Stimulated activated CD4-positive, alpha-beta T cell treated with anti-CD3 and anti-CD28 coated beads, Interleukin-4, amount 100 ng/mL, for 48 hours (primary cell): ENCODE measurements around the gene SLC8B1.

ENCODE experiments used
- DNase-seq, 2 donors: peaks; one replicate each; pipeline ENCODE4 v3.0.0-alpha.2; 2020; ENCODE audit warnings: low read depth in 2 of 2

SLC8B1 gene

GRCh38 chr12:113295886-113296556 lies 38.9 kb downstream of the SLC8B1 start:
- no peak for DNase-seq

- DNase-seq = no peak
These were observed 41.8 kb downstream of the SLC8B1 start for GRCh38 chr12:113293100-113293499.

GRCh38 chr12:113292547-113292946 lies 42.4 kb downstream of the SLC8B1 start:
- DNase-seq = no peak

- no peak for DNase-seq
These were observed 42.8 kb downstream of the SLC8B1 start for GRCh38 chr12:113292091-113292490.

- DNase-seq = no peak
These were observed 43.3 kb downstream of the SLC8B1 start for GRCh38 chr12:113291586-113291985.

- no peak for DNase-seq
These were observed 44.4 kb downstream of the SLC8B1 start for GRCh38 chr12:113290506-113290905.

GRCh38 chr12:113289361-113289760 lies 45.5 kb downstream of the SLC8B1 start:
- no peak for DNase-seq

GRCh38 chr12:113287899-113288282 lies 47.0 kb downstream of the SLC8B1 start:
- no peak for DNase-seq

- DNase-seq = no peak
These were observed 47.6 kb downstream of the SLC8B1 start for GRCh38 chr12:113287146-113287898.

- DNase-seq = no peak
These were observed 48.2 kb downstream of the SLC8B1 start for GRCh38 chr12:113286712-113287111.

- no peak for DNase-seq
These were observed 49.0 kb downstream of the SLC8B1 start for GRCh38 chr12:113285679-113286610.

- DNase-seq = no peak
These were observed 50.2 kb downstream of the SLC8B1 start for GRCh38 chr12:113284751-113285150.

- DNase-seq = no peak
These were observed 56.3 kb downstream of the SLC8B1 start for GRCh38 chr12:113278633-113279032.

GRCh38 chr12:113278141-113278540 lies 56.8 kb downstream of the SLC8B1 start:
- no peak for DNase-seq

GRCh38 chr12:113277511-113277910 lies 57.4 kb downstream of the SLC8B1 start:
- DNase-seq = no peak

GRCh38 chr12:113276946-113277500 lies 57.9 kb downstream of the SLC8B1 start:
- no peak for DNase-seq

- DNase-seq = no peak
These were observed 58.6 kb downstream of the SLC8B1 start for GRCh38 chr12:113276306-113276705.

- no peak for DNase-seq
These were observed 60.1 kb downstream of the SLC8B1 start for GRCh38 chr12:113274848-113275247.

GRCh38 chr12:113273053-113273725 lies 61.7 kb downstream of the SLC8B1 start:
- DNase-seq = no peak

GRCh38 chr12:113271853-113272561 lies 62.9 kb downstream of the SLC8B1 start:
- DNase-seq = peak; percentile 13 to 21

GRCh38 chr12:113271466-113271852 lies 63.5 kb downstream of the SLC8B1 start:
- DNase-seq = no peak
